GM12865 (cell line): Measurements from ENCODE around the gene FAM184A.
"Not testable (repeated sequence)": the region's sequence is repeated elsewhere in the genome, so short reads cannot be mapped to it uniquely, and the experiment has no call there.

ENCODE experiments used
- DNase-seq: peaks from one replicate; pipeline ENCODE4 v3.0.0; 2010; ENCODE audit warnings: low read depth
- H3K4me3 ChIP-seq: 2 replicates; pipeline ENCODE4 v1.5.1; 2011; ENCODE audit warnings: mild to moderate bottlenecking, low read depth, low read length, control low read depth
- CTCF ChIP-seq: IDR thresholded peaks from 2 replicates; pipeline ENCODE4 v1.5.1; 2011; ENCODE audit warnings: low read length, control low read depth, low read depth, inconsistent platforms; ENCODE audit not compliant: insufficient read depth; ENCODE audit errors: missing control alignments

The FAM184A gene

GRCh38 chr6:119109654-119110325, 31.3 kb upstream of the FAM184A start:
- no peak for TF ChIP-seq CTCF
- no peak overlapping the region for H3K4me3 ChIP-seq
- no peak for DNase-seq

GRCh38 chr6:119108076-119108475, 29.6 kb upstream of the FAM184A start:
- no peak for TF ChIP-seq CTCF
- no peak overlapping the region for H3K4me3 ChIP-seq
- DNase-seq: no peak

GRCh38 chr6:119105282-119105681, 26.8 kb upstream of the FAM184A start:
- TF ChIP-seq CTCF: no peak
- no peak overlapping the region for H3K4me3 ChIP-seq
- no peak for DNase-seq

DNA sequence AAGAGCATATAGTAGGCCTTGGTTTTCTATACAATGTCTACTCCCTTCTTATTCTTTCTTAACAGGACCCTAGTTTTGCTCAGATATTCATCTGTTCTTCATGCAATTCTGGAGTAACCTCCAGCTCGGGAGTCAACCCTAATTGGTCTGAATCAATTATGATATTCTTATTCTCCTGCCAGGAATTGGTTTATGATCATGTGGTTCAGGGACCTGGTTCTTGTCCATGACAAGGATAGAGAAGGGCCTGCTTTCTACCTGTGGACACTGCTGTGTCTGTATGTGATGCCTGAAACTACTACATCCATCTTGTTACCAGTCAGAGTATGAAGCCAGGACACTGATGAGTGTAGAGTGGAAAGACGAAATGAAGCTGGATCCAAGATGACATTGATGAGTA, 24.4 kb upstream of the FAM184A start:
- H3K4me3 ChIP-seq: no peak overlapping the region
- TF ChIP-seq CTCF: no peak
- no peak for DNase-seq

GRCh38 chr6:119100115-119100514, 21.7 kb upstream of the FAM184A start:
- no peak overlapping the region for H3K4me3 ChIP-seq
- no peak for DNase-seq
- no peak for TF ChIP-seq CTCF

DNA sequence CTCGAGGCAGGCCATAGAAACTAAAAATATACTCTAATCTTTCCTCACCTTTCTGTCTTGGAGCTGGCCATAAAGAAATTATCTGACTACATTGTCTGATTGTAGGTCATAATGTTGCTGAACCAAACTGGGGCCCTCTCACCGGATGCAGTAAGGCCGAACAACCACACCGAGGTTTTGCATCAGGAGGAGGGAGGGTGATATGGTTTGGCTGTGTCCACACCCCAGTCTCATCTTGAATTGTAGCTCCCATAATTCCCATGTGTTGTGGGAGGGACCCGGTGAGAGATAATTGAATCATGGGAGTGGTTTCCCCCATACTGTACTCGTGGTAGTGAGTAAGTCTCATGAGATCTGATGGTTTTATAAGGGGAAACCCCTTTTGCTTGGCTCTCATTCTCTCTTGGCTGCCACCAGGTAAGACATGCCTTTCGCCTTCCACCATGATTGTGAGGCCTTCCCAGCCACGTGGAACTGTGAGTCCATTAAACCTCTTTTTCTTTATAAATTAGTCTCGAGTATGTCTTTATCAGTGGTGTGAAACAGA, 19.4 kb upstream of the FAM184A start:
- DNase-seq, H3K4me3 ChIP-seq: not testable (repeated sequence)

- no peak overlapping the region for H3K4me3 ChIP-seq
- TF ChIP-seq CTCF: no peak
- DNase-seq: no peak
These were observed 18.5 kb upstream of the FAM184A start for GRCh38 chr6:119096721-119097565.
